NCI-H526 (cell line): ENCODE results near the gene DICER1.

ENCODE experiments used
- DNase-seq, 2 experiments: peaks; one replicate each; lab custom pipeline; 2025; lab: John Stamatoyannopoulos, UW

The DICER1 gene

DNA sequence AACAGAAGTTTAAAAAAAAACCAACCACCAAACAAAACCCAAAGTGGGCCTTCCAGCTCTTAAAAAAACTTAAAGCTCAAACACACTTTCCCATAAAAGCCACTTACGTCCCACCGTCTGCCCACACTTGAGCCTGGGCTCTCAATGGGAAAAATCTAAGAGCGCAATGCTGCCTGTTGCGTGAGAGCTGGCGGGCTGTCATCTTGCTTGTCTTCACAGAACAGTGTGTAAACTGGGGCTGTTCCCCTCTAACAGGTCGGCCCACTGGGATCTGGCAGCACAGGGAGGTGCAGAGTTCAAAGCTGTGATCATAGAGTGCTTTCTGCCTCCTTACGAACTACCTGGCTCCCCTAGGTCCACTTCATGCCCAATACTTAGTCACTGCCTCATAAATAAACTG, 80.0 kb downstream of the DICER1 start:
- no peak for DNase-seq

GRCh38 chr14:95075789-95076188, 81.5 kb downstream of the DICER1 start:
- DNase-seq, result no peak

DNA sequence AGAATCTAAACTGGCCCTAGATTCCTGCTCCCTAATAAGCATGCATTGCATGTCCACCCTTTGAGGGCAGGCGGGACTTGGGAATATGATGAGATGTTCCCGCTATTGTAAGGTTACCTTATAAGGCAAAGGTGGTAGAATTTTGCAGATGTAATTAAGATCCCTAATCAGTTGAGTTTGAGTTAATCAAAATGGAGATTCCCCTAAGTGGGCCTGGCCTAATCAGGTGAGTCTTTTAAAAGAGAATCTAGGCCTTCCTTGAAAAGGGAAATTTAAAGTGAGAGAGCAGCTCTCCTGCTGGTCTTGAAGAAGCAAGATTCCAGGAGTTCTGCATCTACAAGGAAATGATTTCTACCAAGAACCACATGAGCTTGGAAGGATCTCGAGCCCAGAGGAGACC, 83.4 kb downstream of the DICER1 start:
- no peak for DNase-seq

DNA sequence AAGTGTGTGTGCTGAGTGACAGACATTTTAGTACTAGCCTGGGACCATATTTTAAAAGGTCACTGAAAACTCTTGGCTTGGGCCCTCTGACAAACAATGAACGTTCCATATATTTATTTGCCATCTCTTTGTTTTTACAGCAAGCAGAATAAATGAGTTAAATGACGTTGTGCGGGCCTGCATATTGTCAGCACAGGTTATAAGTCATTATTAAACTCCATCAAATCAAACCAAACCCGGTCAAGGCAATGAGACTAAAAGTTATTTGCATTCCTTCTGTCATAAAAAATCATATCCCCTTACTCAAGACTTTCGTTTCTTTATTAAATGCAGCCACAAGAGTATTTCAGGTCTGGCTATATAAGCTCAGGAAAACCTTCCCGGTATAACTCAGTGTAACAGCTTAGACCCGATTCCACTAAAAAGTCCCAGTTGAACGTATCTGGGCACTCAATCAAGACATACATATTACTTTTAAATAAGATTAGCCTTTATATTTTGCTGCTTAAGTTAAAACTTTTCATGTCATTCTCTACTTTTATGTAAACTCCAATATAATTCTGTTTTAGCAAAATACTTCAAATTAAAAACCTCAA, 84.9 kb downstream of the DICER1 start:
- DNase-seq, result no peak

DNA sequence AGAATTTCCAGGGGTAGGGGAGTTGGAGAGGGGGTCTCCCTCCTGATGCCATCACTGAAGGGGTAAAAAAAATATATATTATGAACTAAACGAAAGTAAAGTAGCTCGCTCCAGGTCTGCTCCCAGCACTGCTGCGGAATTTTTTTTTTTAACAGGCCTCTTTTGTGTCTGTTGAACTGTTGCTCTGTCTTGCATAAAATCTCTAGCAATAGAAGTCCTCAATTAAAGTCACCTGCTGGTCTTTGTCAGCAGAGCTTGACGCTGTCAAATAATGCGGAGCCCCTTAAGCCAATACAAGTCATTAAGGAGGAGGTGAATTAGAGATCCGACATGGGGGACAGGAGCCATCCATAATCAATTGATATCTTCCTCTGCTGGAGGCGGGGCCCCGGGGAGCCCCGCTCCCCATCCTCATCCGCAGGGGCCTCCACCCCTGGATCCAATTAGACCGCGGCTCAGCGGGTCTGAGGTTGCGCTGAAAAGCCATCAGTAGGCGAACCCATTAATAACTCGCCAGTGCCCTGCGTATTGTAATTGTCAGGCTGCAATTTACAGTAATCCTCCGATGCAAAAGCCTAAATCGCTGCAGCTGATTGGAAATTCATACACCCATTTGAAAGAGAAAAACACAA, 85.6 kb downstream of the DICER1 start:
- DNase-seq, result no peak

DNA sequence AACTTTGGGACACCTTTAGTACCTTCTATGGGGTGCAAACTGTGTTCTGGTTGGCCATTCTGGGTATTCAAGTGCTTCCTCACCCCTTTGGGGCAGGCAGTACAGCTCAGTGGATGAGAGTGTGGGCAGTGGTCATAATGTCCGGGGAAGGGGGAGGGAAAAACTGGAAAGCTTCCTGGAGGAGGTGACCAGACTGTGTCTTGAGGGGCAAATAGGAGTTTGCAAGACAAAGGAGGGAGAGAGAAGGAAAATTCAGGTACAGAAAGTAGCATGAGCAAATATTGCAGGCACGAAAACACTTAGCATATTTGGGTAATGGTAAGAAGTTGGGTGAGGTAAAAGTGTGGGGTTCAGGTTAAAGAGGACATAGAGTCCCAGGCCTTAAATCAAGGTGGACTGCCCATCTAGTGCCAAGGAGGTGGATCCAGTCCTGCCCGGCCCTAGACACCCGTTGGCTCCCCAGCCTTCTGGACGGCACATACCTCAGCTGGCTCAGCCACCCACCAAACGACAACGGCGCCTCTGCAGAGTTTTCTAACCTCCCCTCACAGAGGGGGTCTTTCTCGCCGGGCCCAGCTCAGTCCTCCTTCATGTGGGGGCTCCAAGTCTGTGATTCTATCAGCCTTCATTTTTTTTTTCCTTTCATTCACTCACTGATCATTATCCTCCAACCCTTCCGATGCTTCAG, 86.4 kb downstream of the DICER1 start:
- DNase-seq, result no peak

DNA sequence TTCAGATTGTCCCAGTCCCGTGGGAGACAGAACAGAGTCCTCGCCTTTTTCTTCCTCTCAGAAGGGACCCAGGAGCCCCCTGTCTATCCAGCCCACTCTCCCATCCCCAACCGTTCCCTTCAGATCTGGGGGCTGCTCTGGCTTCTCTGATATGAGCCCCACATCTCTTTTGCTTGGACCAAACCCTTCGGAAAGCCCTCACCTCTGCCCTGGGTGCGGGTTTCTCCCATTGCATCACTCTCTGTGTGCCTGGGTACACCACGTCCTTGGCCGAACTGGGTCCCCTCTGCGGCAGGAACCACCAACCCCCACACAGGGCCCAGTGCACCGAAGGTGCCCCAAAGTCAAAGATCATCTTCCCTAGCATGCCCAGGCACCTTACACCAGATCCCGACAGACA, 87.8 kb downstream of the DICER1 start:
- DNase-seq, result no peak

DNA sequence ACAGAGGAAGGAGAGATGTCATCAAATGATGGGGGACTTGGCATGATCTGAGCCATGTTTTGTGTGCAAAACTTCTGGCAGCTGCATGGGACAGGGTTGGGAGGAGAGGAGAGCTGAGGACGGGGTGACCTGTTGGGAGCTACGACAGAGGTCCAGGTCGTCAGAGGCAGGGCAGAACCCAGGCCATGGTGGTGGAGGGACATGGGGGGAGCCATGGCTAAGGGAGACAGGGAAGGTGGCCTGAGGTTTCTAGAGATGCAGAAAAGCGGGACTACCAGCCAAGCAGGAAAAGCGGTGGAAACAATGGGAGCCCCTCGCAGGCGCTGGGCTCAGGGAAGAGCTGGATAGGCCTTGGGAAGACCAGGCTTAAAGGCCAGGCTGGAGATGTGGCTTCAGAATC, 88.3 kb downstream of the DICER1 start:
- no peak for DNase-seq

DNA sequence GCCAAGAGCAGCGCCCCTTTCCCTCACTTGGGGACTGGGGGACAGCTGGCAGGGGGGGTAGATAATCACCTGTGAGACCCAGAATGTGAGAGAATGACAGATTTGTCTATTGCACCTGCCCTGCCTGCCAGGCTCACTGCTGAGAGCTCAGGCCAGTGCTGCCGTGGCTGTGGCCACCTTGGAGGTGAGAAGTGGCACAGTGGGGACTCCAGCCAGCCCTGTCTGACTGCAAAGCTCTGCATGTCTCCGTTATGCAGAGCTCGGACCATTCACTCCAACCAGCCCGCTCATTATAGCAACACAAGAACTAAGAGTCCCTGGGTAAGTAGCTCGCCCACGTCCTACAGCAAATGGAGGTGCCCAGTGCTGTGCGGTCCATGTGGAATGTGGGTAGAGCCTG, 88.8 kb downstream of the DICER1 start:
- DNase-seq, result no peak

DNA sequence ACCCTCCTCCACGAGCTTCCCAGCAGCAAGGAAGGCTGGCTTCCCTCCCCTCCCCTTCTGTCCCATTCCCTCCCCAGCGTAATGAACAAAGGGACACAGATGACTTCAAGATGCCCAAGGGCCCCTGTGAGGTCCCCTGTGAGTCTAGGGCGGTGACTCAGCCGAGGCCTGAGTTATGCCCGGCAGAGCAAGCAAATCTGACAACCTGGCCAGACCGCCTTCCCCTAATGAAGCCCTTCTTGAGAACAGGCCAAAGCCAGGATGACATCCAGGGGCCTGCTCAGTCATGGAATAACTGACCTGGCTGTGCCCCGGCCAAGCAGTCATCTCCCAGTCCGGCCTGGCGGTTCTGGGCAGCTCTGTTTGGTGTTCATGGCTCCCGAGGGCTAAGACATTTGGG, 89.2 kb downstream of the DICER1 start:
- no peak for DNase-seq

- no peak for DNase-seq
These were observed 89.8 kb downstream of the DICER1 start for GRCh38 chr14:95067526-95067925.

DNA sequence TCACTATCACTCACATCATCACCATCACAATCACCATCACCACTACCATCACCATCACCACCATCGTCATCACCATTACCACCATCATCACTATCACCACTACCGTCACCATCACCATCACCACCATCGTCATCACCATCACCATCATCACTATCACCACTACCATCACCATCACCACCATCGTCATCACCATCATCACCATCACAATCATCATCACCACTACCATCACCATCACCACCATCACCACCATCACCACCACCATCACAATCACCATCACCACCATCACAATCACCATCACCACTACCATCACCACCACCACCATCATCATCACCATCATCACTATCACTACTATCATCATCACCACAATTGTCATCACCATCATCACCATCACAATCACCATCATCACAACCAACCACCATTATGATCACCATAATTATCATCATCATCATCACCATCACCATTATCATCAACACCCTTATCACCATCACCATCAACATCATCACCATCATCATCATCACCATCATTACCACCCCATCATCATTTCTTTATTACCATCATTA, 90.8 kb downstream of the DICER1 start:
- no peak for DNase-seq

DNA sequence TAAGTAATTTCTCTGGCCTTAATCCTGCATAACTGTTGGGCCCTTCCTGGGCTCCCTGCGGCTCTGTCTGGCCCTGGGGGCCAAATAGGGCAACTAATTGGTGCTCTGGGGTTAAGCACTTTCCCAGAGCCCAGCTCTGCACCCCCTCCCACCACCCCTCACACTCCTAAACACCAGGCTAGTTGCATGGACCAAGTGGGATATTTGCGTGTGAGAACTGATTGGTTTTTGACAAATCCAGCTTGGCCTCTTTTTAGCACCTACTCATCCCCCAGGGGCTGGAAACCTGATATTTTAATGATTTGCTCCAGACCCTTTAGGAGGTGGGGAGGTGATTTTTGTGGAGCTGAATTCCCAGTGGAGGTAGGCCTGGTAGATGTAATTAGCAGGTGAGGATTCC, 91.9 kb downstream of the DICER1 start:
- peak in 1 of 2 experiments; percentile 24 for DNase-seq

DNA sequence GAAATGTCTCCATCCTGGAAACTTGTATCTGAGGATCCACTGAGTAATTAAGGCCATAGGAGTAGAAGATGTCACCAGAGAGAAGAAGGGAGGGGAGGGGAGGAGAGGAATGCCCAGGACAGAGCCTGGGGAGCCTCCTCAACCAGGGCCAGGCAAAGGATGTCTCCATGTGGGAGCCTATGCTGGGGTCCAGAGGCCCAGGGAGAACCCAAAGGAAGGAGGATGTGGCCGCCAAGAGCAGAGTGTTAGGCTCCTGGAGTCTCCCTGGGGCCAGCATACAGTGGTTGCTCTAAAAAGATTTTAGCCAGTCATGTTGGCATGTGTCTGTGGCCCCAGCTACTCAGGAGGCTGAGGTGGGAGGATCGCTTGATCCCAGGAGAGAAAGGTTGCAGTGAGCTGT, 92.6 kb downstream of the DICER1 start:
- DNase-seq, result no peak

- no peak for DNase-seq
These were observed 93.1 kb downstream of the DICER1 start for GRCh38 chr14:95064256-95064655.

DNA sequence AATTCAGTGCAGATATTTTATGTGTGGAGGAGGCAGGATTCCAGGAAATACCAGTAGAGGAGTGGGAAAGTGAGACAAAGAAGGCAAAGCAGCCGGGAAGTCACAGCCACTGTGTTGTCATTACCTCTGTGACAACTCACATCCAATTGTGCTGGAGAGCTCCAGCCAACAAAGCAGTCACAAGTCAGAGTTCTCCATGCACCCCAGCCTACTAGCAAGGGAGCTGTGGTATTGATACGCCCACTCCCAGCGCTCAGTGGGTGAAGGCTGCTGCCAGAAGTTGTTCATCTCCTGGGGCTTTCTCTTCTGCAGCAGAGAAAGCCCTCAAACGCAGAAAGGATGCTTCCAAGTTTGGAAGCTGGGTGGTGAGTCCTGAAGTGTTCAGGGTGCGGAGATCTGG, 93.9 kb downstream of the DICER1 start:
- DNase-seq, result no peak

DNA sequence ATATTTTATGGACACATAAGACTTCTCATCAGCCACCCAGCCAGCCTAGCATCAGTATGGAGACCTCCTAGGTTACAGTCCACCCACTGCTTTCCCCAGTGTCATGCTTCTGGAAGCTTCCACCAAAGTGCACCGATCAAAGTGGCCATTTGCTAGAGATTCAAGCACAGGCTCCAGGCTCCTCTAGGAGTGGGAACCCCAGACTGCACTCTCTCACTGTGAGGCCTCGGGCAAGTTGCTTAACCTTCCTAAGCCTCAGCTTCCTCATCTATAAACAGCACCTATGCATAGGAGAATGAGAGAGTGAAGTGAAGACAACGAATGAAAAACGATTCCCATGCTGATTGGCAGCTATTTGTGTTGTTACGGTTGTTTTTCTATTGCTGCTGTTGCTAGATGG, 94.4 kb downstream of the DICER1 start:
- no peak for DNase-seq

DNA sequence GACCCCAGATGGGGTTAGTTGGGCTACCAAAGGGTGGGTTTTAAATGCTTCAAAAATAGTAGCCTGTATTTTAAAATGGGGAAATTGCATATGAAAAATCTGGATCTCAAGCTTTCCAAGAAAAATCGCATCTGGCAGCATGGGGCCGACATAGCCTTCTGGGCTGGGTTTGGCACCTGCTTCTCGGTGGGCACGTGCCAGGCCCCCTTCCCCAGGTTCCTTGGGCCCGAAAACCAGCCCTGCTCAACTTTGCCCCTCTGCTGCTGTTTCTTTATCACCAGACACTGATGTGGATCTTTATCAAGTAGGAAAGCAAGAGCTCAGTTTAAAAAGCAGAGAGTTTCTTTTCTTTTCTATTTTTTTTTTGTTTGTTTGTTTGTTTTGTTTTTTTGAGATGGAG, 95.1 kb downstream of the DICER1 start:
- no peak for DNase-seq

DNA sequence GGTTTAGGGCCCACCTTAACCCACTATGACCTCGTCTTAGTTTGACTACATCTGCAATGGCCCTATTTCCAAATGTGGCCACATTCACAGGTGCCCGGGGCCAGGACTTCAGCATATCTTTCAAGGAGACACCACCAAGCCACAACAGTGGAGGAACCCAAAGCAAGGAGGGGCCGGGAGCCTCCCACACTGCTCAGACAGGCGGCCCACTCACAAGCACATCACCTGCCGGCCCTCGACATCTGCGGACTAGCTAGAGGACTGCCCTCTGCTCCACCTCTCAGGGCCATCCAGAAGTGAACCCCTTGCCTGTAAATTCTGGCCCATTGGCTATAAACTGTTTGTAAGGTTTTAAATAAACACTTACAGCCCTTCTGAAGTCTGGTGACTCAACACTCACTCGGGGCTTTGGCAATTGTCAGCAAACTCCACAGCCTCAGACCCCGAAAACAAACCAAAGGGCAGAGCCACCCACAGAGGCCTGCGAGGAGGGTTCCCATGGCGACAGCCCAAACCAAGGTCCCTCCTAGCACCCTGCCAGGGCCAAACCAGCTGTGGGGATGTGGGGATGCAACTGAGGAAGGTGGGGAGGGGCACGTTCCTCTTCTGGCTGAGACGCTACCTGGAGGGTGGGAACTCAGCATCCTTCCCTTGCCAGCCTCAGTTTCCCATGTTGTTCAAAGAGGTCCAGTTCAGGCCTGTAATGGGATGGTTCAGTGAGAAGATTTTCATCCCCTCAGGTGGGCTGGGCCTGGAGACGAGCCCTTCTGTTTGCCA, 95.8 kb downstream of the DICER1 start:
- DNase-seq, result no peak

- peak; percentile 69 to 77 for DNase-seq
These were observed 98.2 kb downstream of the DICER1 start for GRCh38 chr14:95059126-95059525.

DNA sequence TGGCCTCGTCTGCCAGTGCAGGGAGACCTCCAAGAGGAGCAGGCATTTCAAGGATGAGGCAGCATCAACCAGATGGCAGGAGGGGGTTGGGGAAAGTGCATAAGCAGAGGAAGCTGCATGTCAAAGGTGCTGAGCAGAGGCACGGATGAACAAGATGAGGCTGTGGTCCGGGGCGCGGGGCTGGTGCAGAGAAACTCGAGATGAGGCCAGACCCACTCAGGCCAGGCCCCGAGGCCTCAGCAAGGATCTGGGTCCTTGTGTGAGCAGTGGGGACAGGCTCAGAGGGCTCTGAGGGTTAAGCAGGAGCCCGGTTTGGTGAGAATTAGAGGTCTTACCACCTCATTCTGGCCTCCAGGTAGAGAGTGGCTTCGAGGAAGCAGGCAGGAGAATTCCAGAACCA, 98.8 kb downstream of the DICER1 start:
- DNase-seq, result no peak

- DNase-seq, result no peak
These were observed 99.5 kb downstream of the DICER1 start for GRCh38 chr14:95057851-95058250.

GRCh38 chr14:95057147-95057546, 100.2 kb downstream of the DICER1 start:
- DNase-seq, result no peak
